GM12801 (cell line): Measurements from ENCODE around the gene B3GNT4.

Source experiments
- CTCF ChIP-seq: IDR thresholded peaks from one replicate; pipeline ENCODE4 v1.5.1; 2011; ENCODE audit warnings: control low read depth; ENCODE audit not compliant: insufficient read length; ENCODE audit errors: extremely low read depth

Gene B3GNT4

GRCh38 chr12:122201381-122201780, 2.1 kb upstream of the B3GNT4 start:
- TF ChIP-seq CTCF, result no peak

GRCh38 chr12:122202017-122202416, 1.5 kb upstream of the B3GNT4 start:
- no peak for TF ChIP-seq CTCF

DNA sequence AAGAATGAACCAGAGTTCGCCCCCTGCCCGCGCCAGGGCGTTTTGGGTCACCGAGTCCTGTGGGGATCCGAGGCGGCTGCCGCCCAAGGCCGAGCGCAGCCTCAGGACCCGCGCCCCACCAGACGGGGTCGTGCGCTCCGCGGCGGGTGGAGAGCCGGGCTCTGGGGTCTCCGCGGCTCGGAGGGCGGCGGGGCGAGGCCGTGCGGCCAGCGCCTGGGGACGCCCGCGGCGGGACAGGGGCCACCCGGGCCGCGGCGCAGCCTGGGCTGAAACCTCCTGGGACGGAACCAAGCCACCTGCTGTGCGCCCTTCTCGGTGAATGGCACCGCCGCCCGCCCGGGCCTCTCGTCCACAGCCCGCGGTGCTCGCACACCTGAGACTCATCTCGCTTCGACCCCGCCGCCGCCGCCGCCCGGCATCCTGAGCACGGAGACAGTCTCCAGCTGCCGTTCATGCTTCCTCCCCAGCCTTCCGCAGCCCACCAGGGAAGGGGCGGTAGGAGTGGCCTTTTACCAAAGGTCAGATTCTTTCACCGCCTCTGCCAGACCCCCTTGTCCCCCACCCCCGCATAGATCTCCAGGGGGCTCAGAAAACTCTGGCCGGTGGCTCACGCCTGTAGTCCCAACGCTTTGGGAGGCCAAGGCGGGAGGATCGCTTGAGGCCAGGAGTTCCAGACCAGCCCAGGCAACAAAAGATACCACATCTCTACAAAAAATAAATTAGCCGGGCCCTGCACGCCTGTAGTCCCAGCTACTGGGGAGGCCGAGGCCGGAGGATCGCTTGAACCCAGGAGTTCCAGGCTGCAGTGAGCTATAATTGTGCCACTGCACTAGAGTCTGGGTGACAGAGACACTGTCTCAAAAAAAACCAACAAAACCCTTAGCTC, 901 bp downstream of the B3GNT4 start:
- TF ChIP-seq CTCF, result no peak

DNA sequence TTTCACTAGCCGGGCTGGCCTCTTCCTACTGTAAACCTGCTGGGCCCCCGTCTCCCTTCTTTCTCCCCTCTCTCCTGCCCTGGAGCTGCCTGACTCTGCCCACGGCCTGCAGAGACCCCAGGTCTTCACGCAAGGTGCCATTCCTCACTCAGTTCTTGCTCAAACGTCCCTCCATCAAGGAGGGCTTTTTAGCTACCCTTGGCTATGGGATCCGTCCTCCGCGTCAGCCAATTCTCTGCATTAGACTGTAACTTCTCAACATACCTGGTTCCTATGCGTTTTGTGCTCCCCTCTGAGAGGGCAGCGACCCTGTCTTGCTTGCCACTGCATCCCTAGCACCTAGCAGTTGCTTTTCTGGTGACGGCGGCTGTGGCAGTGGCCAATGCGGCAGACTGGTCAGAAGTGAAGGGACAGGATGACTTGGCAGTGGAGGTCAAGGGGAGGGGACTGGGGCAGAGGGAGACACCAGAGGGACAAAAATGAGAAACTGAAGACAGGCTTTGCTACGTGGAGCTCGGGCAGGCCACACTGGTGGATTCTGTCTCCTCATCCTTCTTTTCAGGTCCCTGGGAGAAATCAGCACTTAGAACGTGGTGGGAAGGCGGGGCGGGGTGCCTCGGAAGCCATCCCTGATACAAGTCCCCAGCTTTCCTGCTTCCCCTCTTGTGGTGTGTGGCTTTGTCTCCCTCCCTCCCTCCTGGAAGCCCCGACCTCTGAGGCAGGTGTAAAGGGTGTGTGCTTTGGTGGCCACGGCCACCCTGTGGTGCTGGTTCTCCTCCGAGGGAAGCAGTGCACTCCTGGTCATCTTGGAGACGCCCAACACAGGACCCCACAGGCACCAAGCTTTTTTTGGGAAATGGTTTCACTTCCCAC, 1.8 kb downstream of the B3GNT4 start:
- TF ChIP-seq CTCF, result no peak

DNA sequence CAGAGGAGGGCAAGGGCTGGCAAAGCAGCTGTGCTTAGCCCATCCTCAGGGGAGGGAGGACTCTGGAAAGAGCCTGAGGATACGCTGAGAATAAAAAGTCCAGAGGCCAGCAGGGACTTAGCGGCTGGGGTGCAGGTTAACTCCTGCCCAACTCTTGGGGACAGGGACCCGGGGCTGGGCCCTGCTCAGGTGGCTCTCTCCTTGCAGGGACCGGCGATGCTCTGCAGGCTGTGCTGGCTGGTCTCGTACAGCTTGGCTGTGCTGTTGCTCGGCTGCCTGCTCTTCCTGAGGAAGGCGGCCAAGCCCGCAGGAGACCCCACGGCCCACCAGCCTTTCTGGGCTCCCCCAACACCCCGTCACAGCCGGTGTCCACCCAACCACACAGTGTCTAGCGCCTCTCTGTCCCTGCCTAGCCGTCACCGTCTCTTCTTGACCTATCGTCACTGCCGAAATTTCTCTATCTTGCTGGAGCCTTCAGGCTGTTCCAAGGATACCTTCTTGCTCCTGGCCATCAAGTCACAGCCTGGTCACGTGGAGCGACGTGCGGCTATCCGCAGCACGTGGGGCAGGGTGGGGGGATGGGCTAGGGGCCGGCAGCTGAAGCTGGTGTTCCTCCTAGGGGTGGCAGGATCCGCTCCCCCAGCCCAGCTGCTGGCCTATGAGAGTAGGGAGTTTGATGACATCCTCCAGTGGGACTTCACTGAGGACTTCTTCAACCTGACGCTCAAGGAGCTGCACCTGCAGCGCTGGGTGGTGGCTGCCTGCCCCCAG, 2.8 kb downstream of the B3GNT4 start:
- no peak for TF ChIP-seq CTCF

- no peak for TF ChIP-seq CTCF
These were observed 3.5 kb downstream of the B3GNT4 start for GRCh38 chr12:122206976-122207375.

DNA sequence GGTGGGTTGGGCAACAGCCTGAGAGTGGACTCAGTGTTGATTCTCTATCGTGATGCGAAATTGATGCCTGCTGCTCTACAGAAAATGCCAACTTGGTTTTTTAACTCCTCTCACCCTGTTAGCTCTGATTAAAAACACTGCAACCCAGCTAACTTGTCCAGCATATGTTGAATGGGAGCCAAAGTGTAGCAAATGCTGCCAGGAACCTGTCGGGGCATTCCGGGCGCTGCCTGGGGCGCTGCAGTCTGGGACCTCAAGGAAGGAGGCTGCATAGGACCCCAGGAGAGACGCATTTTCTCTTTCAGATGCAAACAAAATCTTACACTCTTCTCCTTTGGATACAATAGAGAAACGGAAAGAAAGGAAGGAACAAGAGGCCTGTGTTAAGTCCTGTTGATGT, 3.9 kb downstream of the B3GNT4 start:
- TF ChIP-seq CTCF, result no peak
